ENCODE data around the gene MYB. TPM values are rescaled to one million over a fixed set of nuclear protein-coding genes. Genes with fewer than 3 reads are reported as not detected.

Gene MYB
- total and polyA plus RNA-seq, 2 experiments from 2014 or later: 0.17 to 0.36 TPM

- WGBS (ENCODE audit: low lambda C conversion rate, missing lambda C conversion rate): 88% methylated on average over 12 of the region's 12 CpGs
- no peaks in the 10 kb centered on the region for H3K9me2 ChIP-seq (replicated peaks; ENCODE audit: insufficient read depth)
- H3K9me3 ChIP-seq (ENCODE audit: low read depth): no peaks in the 10 kb centered on the region
- no peak overlapping the region for H3K4me2 ChIP-seq
- no peak overlapping the region for H3K27ac ChIP-seq
- H3K79me2 ChIP-seq: no peaks in the 10 kb centered on the region
- H3K27me3 ChIP-seq: no peaks in the 10 kb centered on the region
- DNase-seq (ENCODE audit: low spot score): no peak
- H3K4me1 ChIP-seq (ENCODE audit: insufficient read depth): peaks cover 4% of the 10 kb centered on the region
- H2AFZ ChIP-seq: no peak overlapping the region
- H4K20me1 ChIP-seq (ENCODE audit: insufficient read depth, poor library complexity, severe bottlenecking): no peaks in the 10 kb centered on the region
- TF ChIP-seq EZH2 (IDR thresholded peaks at IDR 0.05; ENCODE audit: borderline replicate concordance): no peak
- TF ChIP-seq EZH2phosphoT487 (IDR thresholded peaks at IDR 0.05; ENCODE audit: low read depth, severe bottlenecking, unreplicated experiment): no peak
- no peak for TF ChIP-seq CTCF (IDR thresholded peaks at IDR 0.05; ENCODE audit: poor library complexity)
- H3K36me3 ChIP-seq (replicated peaks; ENCODE audit: insufficient read depth, low read depth): no peaks in the 10 kb centered on the region
- H3K4me3 ChIP-seq: no peak overlapping the region
Measured at GRCh38 chr6:135210632-135211305, 29.7 kb downstream of the MYB start.

- H3K9me3 ChIP-seq (ENCODE audit: low read depth): no peaks in the 10 kb centered on the region
- peaks cover 4% of the 10 kb centered on the region for H3K4me1 ChIP-seq (ENCODE audit: insufficient read depth)
- no peaks in the 10 kb centered on the region for H3K36me3 ChIP-seq (replicated peaks; ENCODE audit: insufficient read depth, low read depth)
- no peak overlapping the region for H3K4me2 ChIP-seq
- H3K27me3 ChIP-seq: no peaks in the 10 kb centered on the region
- 89% methylated on average over 2 of the region's 2 CpGs for WGBS (ENCODE audit: low lambda C conversion rate, missing lambda C conversion rate)
- no peaks in the 10 kb centered on the region for H3K79me2 ChIP-seq
- no peaks in the 10 kb centered on the region for H4K20me1 ChIP-seq (ENCODE audit: insufficient read depth, poor library complexity, severe bottlenecking)
- H2AFZ ChIP-seq: no peak overlapping the region
- TF ChIP-seq EZH2phosphoT487 (IDR thresholded peaks at IDR 0.05; ENCODE audit: low read depth, severe bottlenecking, unreplicated experiment) (no peak), CTCF (IDR thresholded peaks at IDR 0.05; ENCODE audit: poor library complexity) (no peak), EZH2 (IDR thresholded peaks at IDR 0.05; ENCODE audit: borderline replicate concordance) (no peak)
- no peak overlapping the region for H3K4me3 ChIP-seq
- H3K9me2 ChIP-seq (replicated peaks; ENCODE audit: insufficient read depth): no peaks in the 10 kb centered on the region
- no peak for DNase-seq (ENCODE audit: low spot score)
- no peak overlapping the region for H3K27ac ChIP-seq
Measured at GRCh38 chr6:135211306-135211702, 30.2 kb downstream of the MYB start.

GRCh38 chr6:135212020-135212806 is 31.1 kb downstream of the MYB start:
- Histone ChIP-seq H3K27ac (no peak overlapping the region), H3K9me3 (ENCODE audit: low read depth) (no peaks in the 10 kb centered on the region), H3K27me3 (no peaks in the 10 kb centered on the region), H3K4me3 (no peak overlapping the region), H4K20me1 (ENCODE audit: insufficient read depth, poor library complexity, severe bottlenecking) (no peaks in the 10 kb centered on the region), H3K36me3 (replicated peaks; ENCODE audit: insufficient read depth, low read depth) (no peaks in the 10 kb centered on the region), H2AFZ (no peak overlapping the region), H3K4me1 (ENCODE audit: insufficient read depth) (peaks cover 4% of the 10 kb centered on the region), H3K79me2 (no peaks in the 10 kb centered on the region), H3K9me2 (replicated peaks; ENCODE audit: insufficient read depth) (no peaks in the 10 kb centered on the region), H3K4me2 (no peak overlapping the region)
- no peak for TF ChIP-seq EZH2phosphoT487 (IDR thresholded peaks at IDR 0.05; ENCODE audit: low read depth, severe bottlenecking, unreplicated experiment)
- TF ChIP-seq CTCF (IDR thresholded peaks at IDR 0.05; ENCODE audit: poor library complexity): no peak
- no peak for TF ChIP-seq EZH2 (IDR thresholded peaks at IDR 0.05; ENCODE audit: borderline replicate concordance)
- whole genome bisulfite sequencing (ENCODE audit: low lambda C conversion rate, missing lambda C conversion rate): 39% methylated on average over 3 of the region's 3 CpGs
- DNase-seq (ENCODE audit: low spot score): no peak

Data from hepatocyte (in vitro differentiated cells).